ENCODE data around the gene POU2AF3.
A peak's percentile ranks its signal among the peaks of the same experiment; 100 is the strongest.

Gene POU2AF3

DNA sequence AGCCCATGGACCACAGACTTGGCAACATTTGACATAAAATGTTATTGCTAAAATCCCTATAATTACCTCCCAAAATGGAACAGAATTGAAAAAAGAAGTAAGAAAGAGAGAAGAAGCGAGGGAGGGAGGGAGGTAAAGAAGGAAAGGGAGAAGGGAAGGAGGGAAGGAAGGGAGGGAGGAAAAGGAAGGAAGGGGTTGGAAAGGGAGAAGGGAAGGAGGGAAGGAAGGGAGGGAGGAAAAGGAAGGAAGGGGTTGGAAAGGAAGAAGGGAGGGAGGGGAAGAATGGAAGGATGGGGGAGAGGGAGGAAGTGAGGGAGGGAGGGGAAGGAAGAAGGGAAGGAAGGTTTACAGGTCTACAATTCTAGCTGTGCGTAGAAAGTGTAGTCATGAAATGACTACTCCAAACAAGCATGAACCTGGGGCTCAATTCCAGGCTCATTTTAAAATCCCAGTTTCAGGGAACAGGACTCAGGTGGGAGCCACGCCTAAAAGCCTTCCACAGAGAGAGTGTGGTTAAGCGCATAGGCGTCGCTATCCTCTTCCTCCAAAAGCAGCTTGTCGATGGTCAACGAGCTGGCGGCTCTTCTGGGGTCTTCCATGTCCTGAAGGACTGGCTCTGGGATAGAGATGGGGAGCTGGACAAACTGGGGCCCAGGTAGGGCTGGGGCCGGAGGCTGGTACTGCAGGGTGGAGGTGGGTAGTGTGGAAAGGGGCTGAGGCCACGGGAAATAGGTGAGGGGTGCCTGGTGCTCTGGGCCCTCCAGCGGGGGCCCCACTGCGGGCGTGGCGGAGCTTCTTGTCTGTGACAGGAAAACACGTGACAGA, 55.6 kb downstream of the POU2AF3 start:
- DNase-seq, result no peak

DNA sequence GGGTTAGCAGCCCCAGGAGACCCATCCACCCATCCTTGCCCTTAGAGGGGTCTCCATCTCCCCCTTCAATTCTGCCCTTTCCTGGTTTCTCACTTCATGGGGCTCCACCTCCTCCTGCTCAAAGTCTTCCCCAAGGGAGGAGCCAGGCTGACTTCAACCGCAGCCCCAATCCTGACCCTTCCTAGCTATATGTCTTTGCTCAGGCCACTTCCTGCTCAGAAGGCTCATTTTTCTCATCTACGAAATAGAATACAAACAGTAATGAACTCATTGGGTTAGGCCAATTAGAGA, 56.2 kb downstream of the POU2AF3 start:
- DNase-seq, result no peak

- DNase-seq, result no peak
Observed at GRCh38 chr11:111355101-111355500, 56.8 kb downstream of the POU2AF3 start.

DNA sequence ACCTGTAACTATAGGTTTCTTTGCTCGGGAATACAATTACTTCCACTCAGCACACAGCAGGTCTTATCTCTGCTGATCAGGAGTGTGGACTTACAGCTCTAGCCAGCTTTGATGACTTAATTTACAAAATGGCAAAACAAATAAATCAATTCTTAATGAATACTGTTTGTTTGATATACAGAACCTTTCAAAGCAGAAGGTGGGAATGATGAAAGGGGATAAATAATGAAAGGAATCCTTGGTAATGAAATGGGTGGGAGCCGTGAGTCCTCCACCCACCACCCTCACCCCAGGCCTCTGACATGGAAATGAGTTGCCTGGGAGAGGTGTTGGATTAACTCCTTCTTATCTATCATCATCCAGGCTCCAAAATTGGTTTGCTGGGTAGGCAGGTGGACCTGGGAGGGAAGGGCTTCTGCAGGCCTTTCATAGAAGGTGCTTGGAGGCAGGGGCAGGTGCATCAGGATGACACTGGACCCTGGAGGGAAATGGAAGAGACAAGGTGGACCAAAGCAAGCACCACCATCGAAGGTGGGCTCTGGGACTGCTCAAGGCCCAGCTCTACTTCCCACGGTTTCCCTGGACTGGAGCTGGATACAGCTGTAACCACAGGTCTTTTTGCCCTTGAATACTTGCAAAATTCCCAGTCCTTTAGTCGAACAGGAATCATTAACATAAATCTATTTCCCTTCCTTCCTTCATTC, 57.8 kb downstream of the POU2AF3 start:
- peak; percentile 83 for DNase-seq

- no peak for DNase-seq
Observed at GRCh38 chr11:111356660-111357048, 58.3 kb downstream of the POU2AF3 start.

- DNase-seq, result peak; percentile 46
Observed at GRCh38 chr11:111357150-111358037, 59.0 kb downstream of the POU2AF3 start.
